GM12892 (cell line): ENCODE measurements around the gene ABCC3.

ENCODE experiments used
- POLR2A ChIP-seq: IDR thresholded peaks from 2 replicates; pipeline ENCODE4 v1.6.1; 2011; ENCODE audit warnings: low read depth, low read length, control low read depth
- POLR2AphosphoS5 ChIP-seq: IDR thresholded peaks from 2 replicates; pipeline ENCODE4 v1.6.1; 2011; ENCODE audit warnings: low read depth, low read length, control low read depth
- TAF1 ChIP-seq: IDR thresholded peaks from 2 replicates; pipeline ENCODE4 v1.6.1; 2011; ENCODE audit warnings: low read depth, mild to moderate bottlenecking, control low read depth, low read length, borderline replicate concordance

DNA sequence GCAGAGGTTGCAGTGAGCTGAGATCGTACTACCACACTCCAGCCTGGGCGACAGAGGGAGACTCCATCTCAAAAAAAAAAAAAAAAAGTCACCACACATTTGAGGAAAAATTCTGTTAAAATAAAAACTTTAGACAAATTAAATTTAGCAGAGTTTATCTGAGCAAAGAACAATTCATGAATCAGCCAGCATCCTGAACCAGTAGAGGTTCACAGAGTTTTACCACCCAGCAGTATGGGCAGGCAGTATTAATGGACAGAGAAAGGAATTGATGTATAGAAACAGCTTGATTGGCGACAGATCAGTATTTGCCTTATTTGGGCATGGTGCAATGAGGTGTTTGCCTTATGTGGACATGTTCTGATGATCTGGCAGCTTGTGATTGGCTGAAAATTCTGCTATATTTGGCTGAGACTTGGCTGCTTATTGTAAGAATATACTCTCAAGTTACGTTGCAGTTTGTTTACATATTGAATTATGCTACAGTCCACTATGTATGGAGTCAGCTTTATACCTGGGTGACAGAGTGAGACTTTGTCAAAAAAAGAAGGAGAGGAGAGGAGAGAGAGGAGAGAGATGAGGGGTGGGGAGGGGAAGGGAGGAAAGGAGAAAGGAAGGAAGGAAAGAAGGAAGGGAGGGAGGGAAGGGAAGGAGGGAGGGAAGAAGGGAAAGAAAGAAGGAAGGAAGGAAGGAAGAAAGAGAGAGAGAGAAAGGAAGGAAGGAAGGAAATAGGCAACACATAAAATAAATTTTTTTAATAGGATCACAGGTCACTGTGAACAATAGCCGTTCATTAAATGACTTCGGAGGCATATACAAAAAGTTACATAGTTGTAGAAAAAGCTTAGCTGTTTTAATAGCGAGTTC is 14.6 kb downstream of the ABCC3 start:
- TF ChIP-seq POLR2A: no peak
- TF ChIP-seq TAF1: no peak
- no peak for TF ChIP-seq POLR2AphosphoS5
